ENCODE measurements around the gene ARG2.

DNA sequence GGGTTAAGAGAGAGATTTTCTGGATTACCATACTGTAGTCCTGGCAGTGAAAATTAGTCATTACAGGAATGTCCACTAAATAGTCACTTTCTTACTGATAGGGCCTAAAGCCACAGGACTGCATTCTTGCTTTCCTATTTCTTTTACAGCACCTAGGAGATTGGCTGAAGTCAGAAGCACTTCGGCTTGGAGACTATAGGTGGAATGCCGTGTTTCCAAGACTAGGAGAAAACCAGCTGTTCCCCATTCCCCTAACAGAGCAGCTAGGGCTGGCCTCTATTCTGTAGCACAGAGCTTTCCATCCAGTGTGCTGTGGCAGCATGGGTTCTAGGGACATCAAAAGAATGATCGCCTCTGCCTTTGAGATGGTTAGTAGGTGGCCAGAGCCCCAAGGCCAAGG, 34.7 kb upstream of the ARG2 start:
- no peak for TF ChIP-seq EZH2 (optimal IDR thresholded peaks at IDR 0.05; ENCODE audit: low read depth, low read length)
- TF ChIP-seq, protein P1, sequence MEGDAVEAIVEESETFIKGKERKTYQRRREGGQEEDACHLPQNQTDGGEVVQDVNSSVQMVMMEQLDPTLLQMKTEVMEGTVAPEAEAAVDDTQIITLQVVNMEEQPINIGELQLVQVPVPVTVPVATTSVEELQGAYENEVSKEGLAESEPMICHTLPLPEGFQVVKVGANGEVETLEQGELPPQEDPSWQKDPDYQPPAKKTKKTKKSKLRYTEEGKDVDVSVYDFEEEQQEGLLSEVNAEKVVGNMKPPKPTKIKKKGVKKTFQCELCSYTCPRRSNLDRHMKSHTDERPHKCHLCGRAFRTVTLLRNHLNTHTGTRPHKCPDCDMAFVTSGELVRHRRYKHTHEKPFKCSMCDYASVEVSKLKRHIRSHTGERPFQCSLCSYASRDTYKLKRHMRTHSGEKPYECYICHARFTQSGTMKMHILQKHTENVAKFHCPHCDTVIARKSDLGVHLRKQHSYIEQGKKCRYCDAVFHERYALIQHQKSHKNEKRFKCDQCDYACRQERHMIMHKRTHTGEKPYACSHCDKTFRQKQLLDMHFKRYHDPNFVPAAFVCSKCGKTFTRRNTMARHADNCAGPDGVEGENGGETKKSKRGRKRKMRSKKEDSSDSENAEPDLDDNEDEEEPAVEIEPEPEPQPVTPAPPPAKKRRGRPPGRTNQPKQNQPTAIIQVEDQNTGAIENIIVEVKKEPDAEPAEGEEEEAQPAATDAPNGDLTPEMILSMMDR (IDR thresholded peaks at IDR 0.05; ENCODE audit: low read length): no peak
